HG02885 (cell line): Measurements from ENCODE around the gene NHP2.
"Not testable (repeated sequence)": the region's sequence is repeated elsewhere in the genome, so short reads cannot be mapped to it uniquely, and the experiment has no call there.

ENCODE experiments used
- ATAC-seq: cut with Tn5 transposase; IDR thresholded peaks from one replicate; pipeline ENCODE4 v1.9.1; 2021; ENCODE audit warnings: mild to moderate bottlenecking; ENCODE audit not compliant: unreplicated experiment, poor library complexity

The NHP2 gene

GRCh38 chr5:178153530-178154340, at the start of gene NHP2:
Gene NHP2 (minus strand): TSS chr5:178153885. CDS start chr5:178153817, 68 bp downstream.
- ATAC-seq, result peak; percentile 99

- no peak for ATAC-seq
Observed at GRCh38 chr5:178202541-178202940, 48.9 kb upstream of the NHP2 start.

- no peak for ATAC-seq
Observed at GRCh38 chr5:178201927-178202235, 48.2 kb upstream of the NHP2 start.

- no peak for ATAC-seq
Observed at GRCh38 chr5:178201221-178201926, 47.7 kb upstream of the NHP2 start.

- no peak for ATAC-seq
Observed at GRCh38 chr5:178199581-178200434, 46.1 kb upstream of the NHP2 start.

GRCh38 chr5:178198706-178199105, 45.0 kb upstream of the NHP2 start:
- no peak for ATAC-seq

- ATAC-seq, result not testable (repeated sequence)
Observed at GRCh38 chr5:178198151-178198550, 44.5 kb upstream of the NHP2 start.

- no peak for ATAC-seq
Observed at GRCh38 chr5:178196986-178197385, 43.3 kb upstream of the NHP2 start.

- ATAC-seq, result no peak
Observed at GRCh38 chr5:178196281-178196812, 42.7 kb upstream of the NHP2 start.

GRCh38 chr5:178194026-178194425, 40.3 kb upstream of the NHP2 start:
- ATAC-seq, result no peak

GRCh38 chr5:178193251-178193809, 39.6 kb upstream of the NHP2 start:
- ATAC-seq, result no peak

GRCh38 chr5:178192787-178193186, 39.1 kb upstream of the NHP2 start:
- ATAC-seq, result no peak

GRCh38 chr5:178192244-178192643, 38.6 kb upstream of the NHP2 start:
- ATAC-seq, result no peak

- no peak for ATAC-seq
Observed at GRCh38 chr5:178191661-178192060, 38.0 kb upstream of the NHP2 start.

- ATAC-seq, result no peak
Observed at GRCh38 chr5:178189433-178189832, 35.7 kb upstream of the NHP2 start.

GRCh38 chr5:178187014-178187413, 33.3 kb upstream of the NHP2 start, which contains the start of gene GMCL2:
Gene GMCL2 (minus strand): TSS chr5:178187371. CDS start chr5:178187299, 72 bp downstream.
- ATAC-seq, result no peak

GRCh38 chr5:178186427-178186826, 32.7 kb upstream of the NHP2 start:
- no peak for ATAC-seq

- no peak for ATAC-seq
Observed at GRCh38 chr5:178182158-178182876, 28.6 kb upstream of the NHP2 start.

- ATAC-seq, result no peak
Observed at GRCh38 chr5:178180141-178180863, 26.6 kb upstream of the NHP2 start.
